SK-N-SH (cell line): Measurements from ENCODE around the gene PLCB1. TPM values are rescaled to one million over a fixed set of nuclear protein-coding genes. Genes with fewer than 3 reads are reported as not detected.

Experiments
- CTCF ChIA-PET: fragments of 300-600, 350-600 bp; formaldehyde crosslinking; extraction: SDS; loops from one replicate; lab custom pipeline; 2021; lab: Yijun Ruan, JAX
- POLR2A ChIA-PET: fragments of 350-600 bp; sonication (Branson Sonifier 250); formaldehyde crosslinking; extraction: SDS; loops from one replicate; lab custom pipeline; 2020; ENCODE audit warnings: antibody characterized with exemption, inconsistent platforms; lab: Yijun Ruan, JAX
- DNase-seq: peaks from one replicate; pipeline ENCODE4 v3.0.0; 2012
- H2AFZ ChIP-seq: fragments of 200-600 bp; sonication (generic); 2 replicates; pipeline ENCODE4 v1.8.1; 2016; ENCODE audit warnings: antibody characterized with exemption, mild to moderate bottlenecking, low read depth
- H3F3A ChIP-seq: fragments of 200-600 bp; sonication (generic); replicated peaks from 2 replicates; pipeline ENCODE3; 2016; ENCODE audit warnings: antibody characterized with exemption, mild to moderate bottlenecking; ENCODE audit not compliant: insufficient read depth
- H3K27ac ChIP-seq, 2 experiments: fragments of 200-500 bp in 1 of 2; fragments of 200-600 bp in 1 of 2; sonication (Bioruptor generic) in 1 of 2; sonication (generic), shearing (Covaris generic) in 1 of 2; 2 replicates each; pipeline versions ENCODE4 v1.5.1 to v1.6.1; 2014 to 2016; ENCODE audit warnings: low read depth in 2 of 2, inconsistent platforms in 1 of 2, low read length in 1 of 2, mild to moderate bottlenecking in 1 of 2, mixed read lengths in 1 of 2
- H3K27me3 ChIP-seq: fragments of 200-600 bp; sonication (generic), shearing (Covaris generic); 2 replicates; pipeline ENCODE4 v1.6.1; 2016; ENCODE audit warnings: mixed run types; ENCODE audit not compliant: insufficient read depth
- H3K36me3 ChIP-seq, 2 experiments: fragments of 200-500 bp in 1 of 2; fragments of 200-600 bp in 1 of 2; sonication (Bioruptor generic) in 1 of 2; sonication (generic) in 1 of 2; replicated peaks in 1 of 2; 2 replicates each; pipeline versions ENCODE3 to v1.5.1; 2014 to 2016; ENCODE audit warnings: low read length in 1 of 2, mild to moderate bottlenecking in 1 of 2; ENCODE audit not compliant: insufficient read depth in 2 of 2, control insufficient read depth in 1 of 2
- H3K4me1 ChIP-seq, 2 experiments: fragments of 200-500 bp in 1 of 2; fragments of 200-600 bp in 1 of 2; sonication (Bioruptor generic) in 1 of 2; sonication (generic), shearing (Covaris generic) in 1 of 2; 2 replicates each; pipeline versions ENCODE4 v1.5.1 to v1.6.1; 2014 to 2016; ENCODE audit warnings: low read depth in 1 of 2, low read length in 1 of 2, mixed run types in 1 of 2; ENCODE audit not compliant: insufficient read depth in 2 of 2, control insufficient read depth in 1 of 2
- H3K4me2 ChIP-seq: fragments of 200-600 bp; sonication (generic), shearing (Covaris generic); 2 replicates; pipeline ENCODE4 v1.6.1; 2017; ENCODE audit warnings: mixed run types
- H3K4me3 ChIP-seq, 2 experiments: fragments of 200-500 bp in 1 of 2; fragments of 200-600 bp in 1 of 2; sonication (Bioruptor generic) in 1 of 2; sonication (generic), shearing (Covaris generic) in 1 of 2; 2 replicates each; pipeline versions ENCODE4 v1.5.1 to v1.8.1; 2014 to 2016; ENCODE audit warnings: low read depth in 2 of 2, inconsistent platforms in 1 of 2, low read length in 1 of 2, mild to moderate bottlenecking in 1 of 2, mixed read lengths in 1 of 2, moderate library complexity in 1 of 2
- H3K79me2 ChIP-seq: fragments of 200-600 bp; sonication (generic); 2 replicates; pipeline ENCODE4 v1.8.1; 2017; ENCODE audit warnings: mild to moderate bottlenecking; ENCODE audit not compliant: insufficient read depth
- H3K9ac ChIP-seq: fragments of 200-600 bp; sonication (generic); 2 replicates; pipeline ENCODE4 v1.6.1; 2017; ENCODE audit warnings: mixed run types
- H3K9me2 ChIP-seq: fragments of 200-600 bp; sonication (generic); 2 replicates; pipeline ENCODE4 v1.6.1; 2017; ENCODE audit warnings: mixed run types
- H3K9me3 ChIP-seq: fragments of 200-600 bp; sonication (generic); 2 replicates; pipeline ENCODE4 v1.6.1; 2017; ENCODE audit warnings: mixed run types, mild to moderate bottlenecking, moderate library complexity
- H4K20me1 ChIP-seq: fragments of 200-600 bp; sonication (generic); 2 replicates; pipeline ENCODE4 v1.6.1; 2017; ENCODE audit warnings: mild to moderate bottlenecking, mixed run types; ENCODE audit not compliant: insufficient read depth
- EZH2phosphoT487 ChIP-seq: fragments of 200-600 bp; sonication (generic); IDR thresholded peaks from 2 replicates; pipeline ENCODE4 v1.6.1; 2017; ENCODE audit warnings: low read depth, mixed run types, mild to moderate bottlenecking, antibody characterized with exemption, moderate library complexity, borderline replicate concordance
- GABPA ChIP-seq: IDR thresholded peaks from 2 replicates; pipeline ENCODE4 v1.4.0; 2012; ENCODE audit warnings: low read depth, mild to moderate bottlenecking
- GATA2 ChIP-seq: sonication (generic); formaldehyde crosslinking; IDR thresholded peaks from 2 replicates; pipeline ENCODE4 v1.5.0; 2020; ENCODE audit warnings: mild to moderate bottlenecking, missing genetic modification reagents
- MXI1 ChIP-seq: IDR thresholded peaks from 2 replicates; pipeline ENCODE4 v1.6.1; 2012; ENCODE audit warnings: mild to moderate bottlenecking, low read depth, low read length, improper control_type of control experiment
- NFIC ChIP-seq: IDR thresholded peaks from 2 replicates; pipeline ENCODE4 v1.4.0; 2012; ENCODE audit warnings: borderline replicate concordance
- REST ChIP-seq: IDR thresholded peaks from 2 replicates; pipeline ENCODE4 v1.6.1; 2012; ENCODE audit warnings: mild to moderate bottlenecking, low read depth, low read length, moderate library complexity
- RXRA ChIP-seq: IDR thresholded peaks from 2 replicates; pipeline ENCODE4 v1.4.0; 2012; ENCODE audit warnings: low read depth, mild to moderate bottlenecking, borderline replicate concordance
- TCF12 ChIP-seq: IDR thresholded peaks from 2 replicates; pipeline ENCODE4 v1.4.0; 2012
- USF1 ChIP-seq: IDR thresholded peaks from 2 replicates; pipeline ENCODE4 v1.4.0; 2012; ENCODE audit warnings: low read depth, borderline replicate concordance
- WGBS: methylation state at CpG from one replicate; pipeline ENCODE4 v1.1.6; 2017; ENCODE audit warnings: low lambda C conversion rate; 5-methylcytosine and 5-hydroxymethylcytosine counted together
- polyA plus RNA-seq, 3 experiments: library from polyadenylated mRNA; depleted of rRNA; stranded (reverse); fragments of >200 nt; gene quantifications; 2 replicates each; pipeline ENCODE4 v1.2.3, GENCODE V29; 2012
- TF ChIP-seq, protein P1 (sequence below): fragments of 150-350 bp; IDR thresholded peaks from 2 replicates; pipeline ENCODE4 v1.6.1; 2017; ENCODE audit warnings: antibody characterized with exemption, low read length, low read depth, borderline replicate concordance

The PLCB1 gene
- polyA plus RNA-seq, 1 of the 3 experiments (the other 2 are of a cell fraction): 10.5 TPM

DNA sequence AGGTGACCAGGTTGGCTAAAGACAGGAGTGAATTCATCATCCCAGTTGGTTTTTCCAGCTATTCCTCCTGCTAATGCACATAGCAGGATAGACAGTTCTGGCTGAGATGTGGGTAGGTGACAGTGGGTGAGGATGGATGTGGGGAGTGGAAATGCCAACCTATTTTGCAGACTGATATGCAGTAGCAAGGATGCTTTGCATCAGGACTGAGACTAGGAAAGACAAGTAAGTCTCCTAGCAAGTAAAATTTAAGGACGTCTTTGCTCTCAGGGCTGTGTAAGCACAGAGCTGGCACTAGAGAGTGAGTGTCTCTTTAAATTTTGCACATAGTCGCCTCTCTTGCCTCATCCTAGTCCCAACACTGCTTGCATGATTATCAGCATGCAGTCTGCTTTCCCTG is 568.7 kb downstream of the PLCB1 start (continued):
- no peak for TF ChIP-seq REST
- TF ChIP-seq USF1: no peak
- no peak for TF ChIP-seq EZH2phosphoT487

- WGBS: 76% methylated on average over 5 of the region's 5 CpGs
- Histone ChIP-seq H3K4me3 (no peak overlapping the region), H3F3A (no peaks in the 10 kb centered on the region), H3K9ac (no peak overlapping the region), H2AFZ (no peak overlapping the region), H3K9me2 (no peaks in the 10 kb centered on the region), H3K27me3 (no peaks in the 10 kb centered on the region), H3K4me1 (no peaks in the 10 kb centered on the region), H3K79me2 (no peaks in the 10 kb centered on the region), H4K20me1 (no peaks in the 10 kb centered on the region), H3K27ac (no peak overlapping the region), H3K4me2 (no peak overlapping the region), H3K9me3 (no peaks in the 10 kb centered on the region), H3K36me3 (peaks cover 9 to 19% of the 10 kb centered on the region in 2 experiments)
- DNase-seq: no peak
- ChIA-PET CTCF (interaction anchor here (1.3 kb wide), 1 partner anchor 576 kb away, joined by 4 read pairs; the partner anchor contains the start of gene PLCB1), POLR2A (no interaction called here)
- TF ChIP-seq GATA2 (CRISPR knock-in tag): no peak
- TF ChIP-seq GABPA: no peak
- no peak for TF ChIP-seq NFIC
- TF ChIP-seq TCF12: no peak
- TF ChIP-seq USF1: no peak
- TF ChIP-seq MXI1: no peak
- TF ChIP-seq RXRA: no peak
- TF ChIP-seq, protein P1, sequence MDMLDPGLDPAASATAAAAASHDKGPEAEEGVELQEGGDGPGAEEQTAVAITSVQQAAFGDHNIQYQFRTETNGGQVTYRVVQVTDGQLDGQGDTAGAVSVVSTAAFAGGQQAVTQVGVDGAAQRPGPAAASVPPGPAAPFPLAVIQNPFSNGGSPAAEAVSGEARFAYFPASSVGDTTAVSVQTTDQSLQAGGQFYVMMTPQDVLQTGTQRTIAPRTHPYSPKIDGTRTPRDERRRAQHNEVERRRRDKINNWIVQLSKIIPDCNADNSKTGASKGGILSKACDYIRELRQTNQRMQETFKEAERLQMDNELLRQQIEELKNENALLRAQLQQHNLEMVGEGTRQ: no peak
Observed at GRCh38 chr20:8706961-8707700, 575.1 kb downstream of the PLCB1 start.
